ENCODE results near the gene SHB.
A peak's percentile ranks its signal among the peaks of the same experiment; 100 is the strongest.

Gene SHB

GRCh38 chr9:38004809-38005560 is 64.0 kb downstream of the SHB start:
- DNase-seq, result no peak

GRCh38 chr9:38003946-38004808 is 64.8 kb downstream of the SHB start:
- DNase-seq, result no peak

GRCh38 chr9:38003230-38003629 is 65.8 kb downstream of the SHB start:
- DNase-seq, result no peak

- no peak for DNase-seq
Measured at GRCh38 chr9:38001430-38001829, 67.6 kb downstream of the SHB start.

GRCh38 chr9:38000735-38001134 is 68.3 kb downstream of the SHB start:
- DNase-seq, result no peak

- no peak for DNase-seq
Measured at GRCh38 chr9:38000332-38000731, 68.7 kb downstream of the SHB start.

- no peak for DNase-seq
Measured at GRCh38 chr9:37999588-38000189, 69.3 kb downstream of the SHB start.

- DNase-seq, result peak; percentile 57
Measured at GRCh38 chr9:37998881-37999587, 70.0 kb downstream of the SHB start.

GRCh38 chr9:37997636-37998374 is 71.2 kb downstream of the SHB start:
- peak; percentile 48 for DNase-seq

- no peak for DNase-seq
Measured at GRCh38 chr9:37996819-37997217, 72.2 kb downstream of the SHB start.

- DNase-seq, result no peak
Measured at GRCh38 chr9:37995961-37996818, 72.8 kb downstream of the SHB start.

GRCh38 chr9:37995348-37995737 is 73.7 kb downstream of the SHB start:
- DNase-seq, result no peak

- peak; percentile 89 for DNase-seq
Measured at GRCh38 chr9:37994639-37995347, 74.2 kb downstream of the SHB start.

GRCh38 chr9:37992924-37993349 is 76.1 kb downstream of the SHB start:
- DNase-seq, result no peak

- DNase-seq, result no peak
Measured at GRCh38 chr9:37990404-37991015, 78.5 kb downstream of the SHB start.

GRCh38 chr9:37989701-37990100 is 79.3 kb downstream of the SHB start:
- DNase-seq, result no peak

GRCh38 chr9:37988602-37989001 is 80.4 kb downstream of the SHB start:
- no peak for DNase-seq

- no peak for DNase-seq
Measured at GRCh38 chr9:37988041-37988440, 81.0 kb downstream of the SHB start.

- no peak for DNase-seq
Measured at GRCh38 chr9:37987467-37987981, 81.5 kb downstream of the SHB start.

- DNase-seq, result no peak
Measured at GRCh38 chr9:37986771-37987258, 82.2 kb downstream of the SHB start.

All from right hindlimb (tissue), 1 donor.